NCI-H1092 treated with DMSO at 0.1 percent for 48 hours (cell line): ENCODE measurements around the gene MPHOSPH10.
"Not testable (repeated sequence)": the region's sequence is repeated elsewhere in the genome, so short reads cannot be mapped to it uniquely, and the experiment has no call there.

Source experiments
- DNase-seq: peaks from one replicate; lab custom pipeline; 2025; lab: John Stamatoyannopoulos, UW

MPHOSPH10 gene

GRCh38 chr2:71173096-71173495, 42.7 kb downstream of the MPHOSPH10 start:
- DNase-seq = no peak

GRCh38 chr2:71174207-71174606, 43.8 kb downstream of the MPHOSPH10 start:
- DNase-seq = no peak

- DNase-seq = not testable (repeated sequence)
Observed at GRCh38 chr2:71178836-71179235, 48.4 kb downstream of the MPHOSPH10 start.

GRCh38 chr2:71181316-71181715, 50.9 kb downstream of the MPHOSPH10 start:
- no peak for DNase-seq

- DNase-seq = not testable (repeated sequence)
Observed at GRCh38 chr2:71183306-71184115, 53.1 kb downstream of the MPHOSPH10 start.

GRCh38 chr2:71186973-71187372, 56.5 kb downstream of the MPHOSPH10 start:
- DNase-seq = no peak

GRCh38 chr2:71187589-71187988, 57.2 kb downstream of the MPHOSPH10 start:
- no peak for DNase-seq

- no peak for DNase-seq
Observed at GRCh38 chr2:71190656-71191569, 60.5 kb downstream of the MPHOSPH10 start.

GRCh38 chr2:71191570-71191943, 61.1 kb downstream of the MPHOSPH10 start:
- DNase-seq = no peak
